HFFc6 (cell line): ENCODE data around the gene MED23. TPM values are rescaled to one million over a fixed set of nuclear protein-coding genes. Genes with fewer than 3 reads are reported as not detected.

ENCODE experiments used
- DNase-seq: peaks from one replicate; pipeline ENCODE4 v3.0.0-alpha.2; 2018
- H3K27ac Mint-ChIP-seq: 2 replicates; pipeline ENCODE4 v1.8.0; 2020; ENCODE audit warnings: mild to moderate bottlenecking, mixed read lengths
- H3K27me3 Mint-ChIP-seq: 2 replicates; pipeline ENCODE4 v1.8.0; 2021; ENCODE audit warnings: mild to moderate bottlenecking, moderate library complexity, mixed read lengths; ENCODE audit not compliant: insufficient read depth
- H3K36me3 Mint-ChIP-seq: 2 replicates; pipeline ENCODE4 v1.8.0; 2021; ENCODE audit warnings: low read depth, mixed read lengths
- H3K4me1 Mint-ChIP-seq: 2 replicates; pipeline ENCODE4 v1.8.0; 2020; ENCODE audit warnings: low read depth, mixed read lengths
- H3K4me3 Mint-ChIP-seq: 2 replicates; pipeline ENCODE4 v1.8.0; 2020; ENCODE audit warnings: mild to moderate bottlenecking, moderate library complexity, mixed read lengths
- H3K9me3 Mint-ChIP-seq: 2 replicates; pipeline ENCODE4 v1.8.0; 2020; ENCODE audit warnings: mild to moderate bottlenecking, mixed read lengths
- CTCF ChIP-seq: fragments of 200-600 bp; sonication (generic); IDR thresholded peaks from 2 replicates; pipeline ENCODE4 v1.5.0; 2021; ENCODE audit warnings: antibody characterized with exemption, mild to moderate bottlenecking
- total RNA-seq, 6 experiments: library from RNA; stranded (reverse); fragmentation: NEBNext Ultra II Directional; extraction: Animal tissue kit (Norgen Biotek cat#: 25700); gene quantifications; 2 replicates in 1 of 6; 3 replicates in 5 of 6; pipeline ENCODE4 v1.2.3, GENCODE V29; 2021

MED23 gene
- total RNA-seq, 6 experiments from 2014 or later, result 20.5 to 27.3 (median 23.8) TPM

GRCh38 chr6:131575834-131576478, 52.1 kb downstream of the MED23 start:
- Mint-ChIP-seq H3K27me3 (no peaks in the 10 kb centered on the region), H3K4me3 (no peak overlapping the region), H3K36me3 (peaks cover 15% of the 10 kb centered on the region; the same call in 1 of the 2 replicates), H3K4me1 (no peaks in the 10 kb centered on the region), H3K27ac (no peak overlapping the region), H3K9me3 (no peaks in the 10 kb centered on the region)
- TF ChIP-seq CTCF, result no peak
- no peak for DNase-seq

GRCh38 chr6:131574686-131575085, 53.4 kb downstream of the MED23 start:
- no peak overlapping the region for H3K4me3 Mint-ChIP-seq
- no peaks in the 10 kb centered on the region for H3K9me3 Mint-ChIP-seq
- TF ChIP-seq CTCF, result no peak
- DNase-seq, result no peak
- H3K36me3 Mint-ChIP-seq, result peaks cover 9% of the 10 kb centered on the region; the same call in 1 of the 2 replicates
- H3K4me1 Mint-ChIP-seq, result no peaks in the 10 kb centered on the region
- H3K27me3 Mint-ChIP-seq, result no peaks in the 10 kb centered on the region
- H3K27ac Mint-ChIP-seq, result no peak overlapping the region

- H3K36me3 Mint-ChIP-seq, result peaks cover 9% of the 10 kb centered on the region; the same call in 1 of the 2 replicates
- H3K27ac Mint-ChIP-seq, result no peak overlapping the region
- no peak for TF ChIP-seq CTCF
- H3K4me1 Mint-ChIP-seq, result no peaks in the 10 kb centered on the region
- H3K27me3 Mint-ChIP-seq, result no peaks in the 10 kb centered on the region
- H3K4me3 Mint-ChIP-seq, result no peak overlapping the region
- DNase-seq, result no peak
- H3K9me3 Mint-ChIP-seq, result no peaks in the 10 kb centered on the region
Measured at GRCh38 chr6:131574133-131574532, 53.9 kb downstream of the MED23 start.

- no peaks in the 10 kb centered on the region for H3K4me1 Mint-ChIP-seq
- H3K27me3 Mint-ChIP-seq, result no peaks in the 10 kb centered on the region
- peaks cover 9% of the 10 kb centered on the region; the same call in 1 of the 2 replicates for H3K36me3 Mint-ChIP-seq
- H3K4me3 Mint-ChIP-seq, result no peak within 1 kb of the TSS
- TF ChIP-seq CTCF, result no peak
- no peaks in the 10 kb centered on the region for H3K9me3 Mint-ChIP-seq
- DNase-seq, result no peak
- no peak within 1 kb of the TSS for H3K27ac Mint-ChIP-seq
Measured at GRCh38 chr6:131572686-131573415, 55.2 kb downstream of the MED23 start, which contains the start of gene ARG1. ARG1 (plus strand) TSS chr6:131573226; CDS start chr6:131573283, 57 bp downstream.

GRCh38 chr6:131568726-131569125, 59.3 kb downstream of the MED23 start:
- H3K4me1 Mint-ChIP-seq, result no peaks in the 10 kb centered on the region
- no peak overlapping the region for H3K4me3 Mint-ChIP-seq
- peaks cover under 1% of the 10 kb centered on the region for H3K27me3 Mint-ChIP-seq
- no peak for TF ChIP-seq CTCF
- no peak for DNase-seq
- H3K27ac Mint-ChIP-seq, result no peak overlapping the region
- peaks cover 9% of the 10 kb centered on the region; the same call in 1 of the 2 replicates for H3K36me3 Mint-ChIP-seq
- H3K9me3 Mint-ChIP-seq, result no peaks in the 10 kb centered on the region
